Breast epithelium (tissue), 3 donors: Measurements from ENCODE around the gene DUSP22.

Source experiments
- POLR2A ChIP-seq: fragments of 450-650 bp; IDR thresholded peaks from one replicate; pipeline ENCODE4 v1.6.1; 2016; ENCODE audit warnings: antibody characterized with exemption, mild to moderate bottlenecking, moderate library complexity
- POLR2AphosphoS5 ChIP-seq, 3 donors: sonication (generic); formaldehyde crosslinking; IDR thresholded peaks; one replicate each; pipeline ENCODE4 v1.6.1; 2017; ENCODE audit warnings: antibody characterized with exemption in 3 of 3
- TF ChIP-seq, protein P1 (sequence below), 3 donors: fragments of 450-650 bp; IDR thresholded peaks; one replicate each; pipeline ENCODE4 v1.5.1; 2016 to 2017; ENCODE audit warnings: antibody characterized with exemption in 3 of 3, mild to moderate bottlenecking in 3 of 3, moderate library complexity in 3 of 3

DNA sequence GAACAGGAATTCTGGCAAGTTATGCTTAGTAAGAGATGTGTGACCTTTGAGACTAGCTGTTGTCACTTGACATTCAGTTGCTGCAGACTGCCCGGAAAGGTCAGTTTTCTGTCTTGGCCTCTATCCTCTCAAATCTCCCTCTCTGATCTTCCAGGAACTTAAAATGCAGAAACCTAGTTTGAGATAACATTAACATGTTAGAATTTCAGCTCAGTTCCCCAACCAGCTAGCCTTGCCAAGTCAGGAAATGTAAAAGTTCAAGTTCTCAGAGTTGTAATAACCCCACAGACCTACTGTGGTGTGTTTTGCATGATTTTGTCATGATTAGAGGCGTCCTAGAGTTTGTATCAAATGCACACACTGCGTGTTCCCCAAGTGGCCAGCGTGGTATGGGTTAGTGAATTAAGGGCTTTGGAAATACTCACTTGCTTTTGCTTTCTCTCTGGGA, 46.6 kb downstream of the DUSP22 start:
- TF ChIP-seq, protein P1, sequence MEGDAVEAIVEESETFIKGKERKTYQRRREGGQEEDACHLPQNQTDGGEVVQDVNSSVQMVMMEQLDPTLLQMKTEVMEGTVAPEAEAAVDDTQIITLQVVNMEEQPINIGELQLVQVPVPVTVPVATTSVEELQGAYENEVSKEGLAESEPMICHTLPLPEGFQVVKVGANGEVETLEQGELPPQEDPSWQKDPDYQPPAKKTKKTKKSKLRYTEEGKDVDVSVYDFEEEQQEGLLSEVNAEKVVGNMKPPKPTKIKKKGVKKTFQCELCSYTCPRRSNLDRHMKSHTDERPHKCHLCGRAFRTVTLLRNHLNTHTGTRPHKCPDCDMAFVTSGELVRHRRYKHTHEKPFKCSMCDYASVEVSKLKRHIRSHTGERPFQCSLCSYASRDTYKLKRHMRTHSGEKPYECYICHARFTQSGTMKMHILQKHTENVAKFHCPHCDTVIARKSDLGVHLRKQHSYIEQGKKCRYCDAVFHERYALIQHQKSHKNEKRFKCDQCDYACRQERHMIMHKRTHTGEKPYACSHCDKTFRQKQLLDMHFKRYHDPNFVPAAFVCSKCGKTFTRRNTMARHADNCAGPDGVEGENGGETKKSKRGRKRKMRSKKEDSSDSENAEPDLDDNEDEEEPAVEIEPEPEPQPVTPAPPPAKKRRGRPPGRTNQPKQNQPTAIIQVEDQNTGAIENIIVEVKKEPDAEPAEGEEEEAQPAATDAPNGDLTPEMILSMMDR (IDR thresholded peaks at IDR 0.05), result no peak
- TF ChIP-seq POLR2AphosphoS5 (IDR thresholded peaks at IDR 0.05), result no peak
- TF ChIP-seq POLR2A, result no peak
